ENCODE results near the gene CHRDL2.

DNA sequence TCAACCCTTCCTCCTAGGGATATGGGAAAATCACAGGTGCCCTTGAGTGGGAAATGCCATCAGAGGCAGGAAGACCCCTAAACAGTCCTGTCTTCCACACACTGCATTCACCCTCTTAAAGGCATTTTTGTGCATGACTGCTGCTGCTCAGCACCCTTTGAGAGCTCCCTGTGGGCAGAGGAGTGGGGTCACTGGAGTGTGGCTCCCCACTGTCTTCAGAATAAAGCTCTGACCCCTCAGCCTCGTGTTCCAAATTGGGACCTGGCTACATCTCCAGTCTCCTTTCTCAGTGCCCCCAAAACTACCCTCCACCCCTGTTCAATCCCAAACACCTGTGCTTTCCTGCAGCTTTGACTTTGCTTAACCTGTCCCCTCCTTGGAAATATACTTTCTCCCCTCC is 46.6 kb downstream of the CHRDL2 start:
- no peak for TF ChIP-seq POLR2A (IDR thresholded peaks at IDR 0.05)
- TF ChIP-seq POLR2AphosphoS5 (IDR thresholded peaks at IDR 0.05): no peak
- TF ChIP-seq CTCF (IDR thresholded peaks at IDR 0.05): no peak
